ENCODE measurements around the gene VPS51.

- TF ChIP-seq CTCF (IDR thresholded peaks at IDR 0.05), result no peak
- no peak for TF ChIP-seq POLR2A (IDR thresholded peaks at IDR 0.05)
Observed at GRCh38 chr11:65113839-65114238, 17.8 kb downstream of the VPS51 start.
